ENCODE measurements around the gene SEPTIN5.
"Not testable (repeated sequence)": the region's sequence is repeated elsewhere in the genome, so short reads cannot be mapped to it uniquely, and the experiment has no call there.

SEPTIN5 gene

GRCh38 chr22:19675428-19675827, 38.9 kb upstream of the SEPTIN5 start:
- Histone ChIP-seq H3K9ac (ENCODE audit: low read length) (no peak overlapping the region), H4K20me1 (ENCODE audit: low read depth, low read length) (no peaks in the 10 kb centered on the region), H3K36me3 (ENCODE audit: low read length) (no peaks in the 10 kb centered on the region), H3K4me3 (ENCODE audit: insufficient read depth, low read length, poor library complexity, severe bottlenecking) (no peak overlapping the region), H3K79me2 (ENCODE audit: insufficient read depth, low read length) (no peaks in the 10 kb centered on the region), H3K9me2 (replicated peaks; ENCODE audit: insufficient read depth, low read length) (no peaks in the 10 kb centered on the region), H3K27ac (ENCODE audit: low read depth, low read length) (no peak overlapping the region), H2AFZ (ENCODE audit: low read depth, low read length, severe bottlenecking) (no peak overlapping the region), H3K9me3 (ENCODE audit: insufficient read depth, low read length) (no peaks in the 10 kb centered on the region), H3K27me3 (ENCODE audit: low read length) (no peaks in the 10 kb centered on the region), H3F3A (ENCODE audit: insufficient read depth) (no peaks in the 10 kb centered on the region), H3K4me2 (ENCODE audit: low read depth, low read length, poor library complexity, severe bottlenecking) (no peak overlapping the region)
- TF ChIP-seq CTCF (IDR thresholded peaks at IDR 0.05; ENCODE audit: insufficient read depth, low read length, poor library complexity, severe bottlenecking) = no peak
- no peak for TF ChIP-seq EZH2phosphoT487 (conservative IDR thresholded peaks at IDR 0.05; ENCODE audit: low read length)

- not testable (repeated sequence) for H3K79me2 ChIP-seq (ENCODE audit: insufficient read depth, low read length); H3K9me2 ChIP-seq (replicated peaks; ENCODE audit: insufficient read depth, low read length); H3K36me3 ChIP-seq (ENCODE audit: low read length); H4K20me1 ChIP-seq (ENCODE audit: low read depth, low read length); H3K4me2 ChIP-seq (ENCODE audit: low read depth, low read length, poor library complexity, severe bottlenecking); H3K9ac ChIP-seq (ENCODE audit: low read length); H3K9me3 ChIP-seq (ENCODE audit: insufficient read depth, low read length); H2AFZ ChIP-seq (ENCODE audit: low read depth, low read length, severe bottlenecking); H3K4me3 ChIP-seq (ENCODE audit: insufficient read depth, low read length, poor library complexity, severe bottlenecking); H3K27me3 ChIP-seq (ENCODE audit: low read length); H3F3A ChIP-seq (ENCODE audit: insufficient read depth); H3K27ac ChIP-seq (ENCODE audit: low read depth, low read length)
These were observed 37.9 kb upstream of the SEPTIN5 start for GRCh38 chr22:19676437-19676836.

DNA sequence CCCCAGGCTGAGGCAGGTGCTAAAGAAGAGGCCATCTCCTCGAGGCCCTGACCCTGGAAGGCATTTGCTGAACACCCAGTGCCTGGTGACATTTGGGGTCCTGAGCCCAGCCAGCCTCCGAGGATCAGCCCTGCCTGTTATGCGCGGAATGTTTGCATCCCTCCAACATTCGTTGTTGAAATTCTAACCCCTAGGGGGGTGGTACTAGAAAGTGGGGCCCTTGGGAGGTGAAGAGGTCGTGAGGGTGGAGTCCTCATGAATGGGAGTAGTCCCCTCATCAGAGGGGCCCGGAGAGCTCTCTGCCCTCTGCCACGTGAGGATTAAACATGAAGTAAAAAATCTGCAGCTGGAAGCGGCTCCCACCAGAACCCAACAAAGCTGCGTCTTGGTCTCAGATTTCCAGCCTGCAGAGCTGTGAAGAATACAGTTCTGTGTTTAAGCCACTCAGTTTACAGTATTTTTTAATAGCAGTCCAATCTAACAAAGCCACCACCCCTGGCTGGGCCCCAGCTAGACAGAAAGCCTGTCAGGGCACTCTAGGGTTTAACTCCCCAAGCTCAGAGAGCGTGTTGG, 35.3 kb upstream of the SEPTIN5 start:
- Histone ChIP-seq H3K9ac (ENCODE audit: low read length) (no peak overlapping the region), H3K9me3 (ENCODE audit: insufficient read depth, low read length) (no peaks in the 10 kb centered on the region), H4K20me1 (ENCODE audit: low read depth, low read length) (no peaks in the 10 kb centered on the region), H3K27me3 (ENCODE audit: low read length) (no peaks in the 10 kb centered on the region), H3K4me2 (ENCODE audit: low read depth, low read length, poor library complexity, severe bottlenecking) (no peak overlapping the region), H3F3A (ENCODE audit: insufficient read depth) (no peaks in the 10 kb centered on the region), H3K79me2 (ENCODE audit: insufficient read depth, low read length) (no peaks in the 10 kb centered on the region), H2AFZ (ENCODE audit: low read depth, low read length, severe bottlenecking) (no peak overlapping the region), H3K27ac (ENCODE audit: low read depth, low read length) (no peak overlapping the region), H3K4me3 (ENCODE audit: insufficient read depth, low read length, poor library complexity, severe bottlenecking) (no peak overlapping the region), H3K36me3 (ENCODE audit: low read length) (no peaks in the 10 kb centered on the region), H3K9me2 (replicated peaks; ENCODE audit: insufficient read depth, low read length) (no peaks in the 10 kb centered on the region)
- TF ChIP-seq CTCF (IDR thresholded peaks at IDR 0.05; ENCODE audit: insufficient read depth, low read length, poor library complexity, severe bottlenecking) (no peak), EZH2phosphoT487 (conservative IDR thresholded peaks at IDR 0.05; ENCODE audit: low read length) (no peak)

- H3K27ac ChIP-seq (ENCODE audit: low read depth, low read length) = no peak overlapping the region
- no peaks in the 10 kb centered on the region for H3K9me2 ChIP-seq (replicated peaks; ENCODE audit: insufficient read depth, low read length)
- TF ChIP-seq CTCF (IDR thresholded peaks at IDR 0.05; ENCODE audit: insufficient read depth, low read length, poor library complexity, severe bottlenecking) (peak; percentile 47), EZH2phosphoT487 (conservative IDR thresholded peaks at IDR 0.05; ENCODE audit: low read length) (no peak)
- no peak overlapping the region for H2AFZ ChIP-seq (ENCODE audit: low read depth, low read length, severe bottlenecking)
- H3K36me3 ChIP-seq (ENCODE audit: low read length) = no peaks in the 10 kb centered on the region
- H3K27me3 ChIP-seq (ENCODE audit: low read length) = no peaks in the 10 kb centered on the region
- H3K9me3 ChIP-seq (ENCODE audit: insufficient read depth, low read length) = no peaks in the 10 kb centered on the region
- H3K4me2 ChIP-seq (ENCODE audit: low read depth, low read length, poor library complexity, severe bottlenecking) = no peak overlapping the region
- H3K9ac ChIP-seq (ENCODE audit: low read length) = no peak overlapping the region
- no peak overlapping the region for H3K4me3 ChIP-seq (ENCODE audit: insufficient read depth, low read length, poor library complexity, severe bottlenecking)
- H3F3A ChIP-seq (ENCODE audit: insufficient read depth) = no peaks in the 10 kb centered on the region
- H3K79me2 ChIP-seq (ENCODE audit: insufficient read depth, low read length) = no peaks in the 10 kb centered on the region
- H4K20me1 ChIP-seq (ENCODE audit: low read depth, low read length) = no peaks in the 10 kb centered on the region
These were observed 34.7 kb upstream of the SEPTIN5 start for GRCh38 chr22:19679522-19680101.

Measured in SU-DHL-6 (cell line).